Endothelial cell of umbilical vein (primary cell): ENCODE measurements around the gene CD300LB. TPM values are rescaled to one million over a fixed set of nuclear protein-coding genes. Genes with fewer than 3 reads are reported as not detected.

ENCODE experiments used
- BruUV-seq: library from RNA; stranded (reverse); fragments of 400-500 nt; replicated peaks from 2 replicates; lab custom pipeline; 2021; lab: Mats Ljungman, UMichigan
- CTCF ChIA-PET: fragments of 300-600, 350-600 bp; sonication (Branson Sonifier 250); formaldehyde crosslinking; loops from one replicate; lab custom pipeline; 2021; ENCODE audit warnings: antibody characterized with exemption, inconsistent platforms; lab: Charles Lee
- POLR2A ChIA-PET: fragments of 300-600, 350-600 bp; sonication (Branson Sonifier 250); formaldehyde crosslinking; loops from one replicate; lab custom pipeline; 2021; ENCODE audit warnings: antibody characterized with exemption, inconsistent platforms; lab: Charles Lee
- DNase-seq: peaks from one replicate; pipeline ENCODE4 v3.0.0-alpha.2; 2011; ENCODE audit warnings: low read depth, low spot score
- FAIRE-seq: peaks from 2 replicates; lab custom pipeline; 2011; peaks lifted over from hg19 to GRCh38; lab: Jason Lieb, UNC
- H2AFZ ChIP-seq: 2 replicates; pipeline ENCODE4 v1.6.0; 2012; ENCODE audit warnings: low read depth, low read length, control low read depth, inconsistent platforms
- H3K27ac ChIP-seq: 2 replicates; pipeline ENCODE4 v1.5.1; 2011; ENCODE audit warnings: low read depth, mild to moderate bottlenecking, control low read depth, low read length, moderate library complexity; ENCODE audit not compliant: insufficient read depth
- H3K27me3 ChIP-seq, 2 experiments: 2 replicates each; pipeline versions ENCODE4 v1.6.0 to v1.6.1; 2011; ENCODE audit warnings: low read length in 2 of 2, mixed read lengths in 1 of 2; ENCODE audit not compliant: control insufficient read depth in 2 of 2, insufficient read depth in 2 of 2
- H3K36me3 ChIP-seq, 2 experiments: 2 replicates in 1 of 2; 3 replicates in 1 of 2; pipeline ENCODE4 v1.5.1; 2011; ENCODE audit warnings: low read length in 2 of 2, mild to moderate bottlenecking in 1 of 2, moderate library complexity in 1 of 2; ENCODE audit not compliant: control insufficient read depth in 2 of 2, insufficient read depth in 2 of 2; ENCODE audit errors: extremely low read depth in 1 of 2
- H3K4me1 ChIP-seq: 3 replicates; pipeline ENCODE4 v1.5.1; 2011; ENCODE audit warnings: mild to moderate bottlenecking, low read length; ENCODE audit not compliant: control insufficient read depth, insufficient read depth; ENCODE audit errors: extremely low read depth
- H3K4me2 ChIP-seq: 2 replicates; pipeline ENCODE4 v1.6.1; 2011; ENCODE audit warnings: low read length, control low read depth, mixed read lengths; ENCODE audit not compliant: insufficient read depth
- H3K4me3 ChIP-seq, 3 experiments: fragments of 200-600 bp in 1 of 3; sonication (generic), shearing (Covaris generic) in 1 of 3; replicated peaks in 1 of 3; 2 replicates each; pipeline ENCODE4 v1.5.1; 2011 to 2016; ENCODE audit warnings: control low read depth in 3 of 3, low read length in 3 of 3, mild to moderate bottlenecking in 2 of 3, inconsistent platforms in 1 of 3, low read depth in 1 of 3, moderate library complexity in 1 of 3; ENCODE audit not compliant: insufficient read depth in 1 of 3
- H3K79me2 ChIP-seq: 2 replicates; pipeline ENCODE4 v1.6.0; 2012; ENCODE audit warnings: low read length, inconsistent platforms; ENCODE audit not compliant: control insufficient read depth, insufficient read depth
- H3K9ac ChIP-seq: replicated peaks from 2 replicates; pipeline ENCODE3; 2011; ENCODE audit warnings: low read length, control low read depth; ENCODE audit not compliant: insufficient read depth; ENCODE audit errors: extremely low read depth
- H3K9me1 ChIP-seq: replicated peaks from 3 replicates; pipeline ENCODE4 v1.6.0; 2011; ENCODE audit warnings: mild to moderate bottlenecking, low read length; ENCODE audit not compliant: control insufficient read depth, insufficient read depth; ENCODE audit errors: extremely low read depth
- H3K9me3 ChIP-seq: replicated peaks from 2 replicates; pipeline ENCODE4 v1.5.1; 2012; ENCODE audit warnings: low read length, inconsistent platforms; ENCODE audit not compliant: control insufficient read depth, insufficient read depth
- H4K20me1 ChIP-seq: replicated peaks from 2 replicates; pipeline ENCODE3; 2011; ENCODE audit warnings: mild to moderate bottlenecking, low read length; ENCODE audit not compliant: control insufficient read depth, insufficient read depth; ENCODE audit errors: extremely low read depth
- CTCF ChIP-seq, 2 donors: IDR thresholded peaks; 1 replicate in 1 of 2; 2 replicates in 1 of 2; pipeline ENCODE4 v1.5.1; 2011; ENCODE audit warnings: low read length in 2 of 2, mild to moderate bottlenecking in 2 of 2, moderate library complexity in 2 of 2, control low read depth in 1 of 2, inconsistent platforms in 1 of 2, low read depth in 1 of 2; ENCODE audit not compliant: insufficient read depth in 1 of 2; ENCODE audit errors: extremely low read depth in 1 of 2
- EZH2 ChIP-seq: IDR thresholded peaks from 2 replicates; pipeline ENCODE4 v1.6.1; 2012; ENCODE audit warnings: borderline replicate concordance, low read depth, mild to moderate bottlenecking, moderate library complexity, low read length, inconsistent platforms; ENCODE audit not compliant: severe bottlenecking
- GATA2 ChIP-seq: IDR thresholded peaks from 2 replicates; pipeline ENCODE4 v1.7.0; 2011; ENCODE audit warnings: low read depth, mild to moderate bottlenecking, moderate library complexity, mixed read lengths, low read length; ENCODE audit not compliant: insufficient read length, insufficient read depth
- JUN ChIP-seq: IDR thresholded peaks from 2 replicates; pipeline ENCODE4 v1.6.1; 2011; ENCODE audit warnings: borderline replicate concordance, low read depth; ENCODE audit not compliant: insufficient read length, insufficient read depth
- MYC ChIP-seq: IDR thresholded peaks from one replicate; pipeline ENCODE4 v1.6.1; 2011; ENCODE audit warnings: mild to moderate bottlenecking, low read depth, low read length
- POLR2A ChIP-seq: IDR thresholded peaks from 2 replicates; pipeline ENCODE4 v1.6.1; 2012; ENCODE audit warnings: low read depth, mild to moderate bottlenecking, control low read depth, low read length
- POLR2AphosphoS5 ChIP-seq: IDR thresholded peaks from 2 replicates; pipeline ENCODE4 v1.6.1; 2012; ENCODE audit warnings: low read depth, mild to moderate bottlenecking, control low read depth, low read length, moderate library complexity; ENCODE audit not compliant: insufficient read depth
- dilution Hi-C: fragments of 300-500 bp; cut with MboI; formaldehyde crosslinking; loops from one replicate; pipeline ENCODE4 v1.15.0; 2019; ENCODE audit warnings: low sequenced_read_pairs; ENCODE audit not compliant: extremely low pct_ligation_motif_present
- intact Hi-C: fragments of 100-400 bp; cut with micrococcal nuclease; formaldehyde crosslinking; loops from one replicate; pipeline ENCODE4 v1.10.0; 2022
- polyA plus RNA-seq, 4 experiments: library from polyadenylated mRNA; depleted of rRNA in 3 of 4; stranded (reverse) in 3 of 4; unstranded in 1 of 4; fragments of >200 nt; gene quantifications; 2 replicates each; pipeline versions ENCODE4 v1.2.1 to v1.2.3, GENCODE V29; 2011 to 2012; ENCODE audit warnings: missing spikeins in 1 of 4
- total RNA-seq: library from RNA; stranded (reverse); gene quantifications from 2 replicates; pipeline ENCODE4 v1.2.3, GENCODE V29; 2021
- TF ChIP-seq, protein P1 (sequence below): IDR thresholded peaks from 2 replicates; pipeline ENCODE4 v1.6.1; 2011; ENCODE audit not compliant: insufficient read depth, insufficient read length

The CD300LB gene
- total and polyA plus RNA-seq, 2 donors (not counting 3 experiments of a cell fraction or from before 2014, with no cell fraction given) = not detected

DNA sequence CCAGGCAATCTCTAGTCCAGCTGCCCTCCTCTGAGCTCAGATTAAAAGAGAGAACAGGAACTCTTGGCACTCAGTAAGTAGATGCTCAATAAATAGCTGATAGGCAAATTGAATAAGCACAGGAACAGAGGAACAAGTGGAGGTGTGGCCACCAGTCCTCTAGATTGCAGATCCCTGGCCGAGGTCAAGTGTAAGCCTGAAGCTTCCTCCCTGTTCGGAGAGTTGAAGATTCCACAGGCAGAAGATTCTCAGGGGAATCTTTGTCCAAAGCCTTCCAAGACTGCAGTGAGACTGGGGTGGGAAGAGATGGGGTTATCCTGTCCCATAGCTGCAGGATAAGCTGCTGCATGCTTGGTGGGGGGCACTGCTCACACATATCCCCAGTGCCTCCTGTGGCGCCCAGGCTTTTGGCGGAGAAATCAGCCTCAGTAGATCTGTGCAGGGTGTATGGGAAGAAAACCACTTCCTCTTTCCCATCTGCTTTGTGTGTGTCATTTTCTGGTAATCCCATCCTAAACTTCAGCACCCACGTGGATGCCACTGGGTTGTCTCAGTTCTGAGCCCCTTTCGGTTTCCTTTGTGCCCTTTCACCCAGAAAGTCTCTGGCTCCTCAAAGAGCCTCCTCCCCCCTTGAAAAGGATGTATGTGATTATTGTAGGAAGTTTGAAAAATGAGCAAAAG is 52.7 kb downstream of the CD300LB start:
- Histone ChIP-seq H3K36me3 (no peaks in the 10 kb centered on the region), H3K9me1 (no peaks in the 10 kb centered on the region), H3K9me3 (no peaks in the 10 kb centered on the region), H3K4me2 (no peak overlapping the region), H4K20me1 (no peaks in the 10 kb centered on the region), H3K79me2 (no peaks in the 10 kb centered on the region), H3K4me1 (no peaks in the 10 kb centered on the region), H3K9ac (no peak overlapping the region), H3K27me3 (no peaks in the 10 kb centered on the region), H2AFZ (no peak overlapping the region), H3K4me3 (no peak overlapping the region), H3K27ac (no peak overlapping the region)
- POLR2A ChIA-PET = no interaction called here
- CTCF ChIA-PET = interaction anchor here (0.9 kb wide), 1 partner anchor 99 kb away, joined by 3 read pairs; no protein-coding TSS in a partner anchor
- dilution Hi-C loops (no loop called here), intact Hi-C loops (no loop called here)
- no peak for TF ChIP-seq JUN
- FAIRE-seq (no peak), DNase-seq (no peak)
- BruUV-seq = no TSS peak

- BruUV-seq = no TSS peak
- Histone ChIP-seq H3K4me3 (no peak overlapping the region), H4K20me1 (no peaks in the 10 kb centered on the region), H3K4me1 (no peaks in the 10 kb centered on the region), H3K9me3 (no peaks in the 10 kb centered on the region), H2AFZ (no peak overlapping the region), H3K9me1 (no peaks in the 10 kb centered on the region), H3K27ac (no peak overlapping the region), H3K9ac (no peak overlapping the region), H3K4me2 (no peak overlapping the region), H3K79me2 (no peaks in the 10 kb centered on the region), H3K36me3 (no peaks in the 10 kb centered on the region), H3K27me3 (no peaks in the 10 kb centered on the region)
- dilution Hi-C loops (no loop called here), intact Hi-C loops (no loop called here)
- ChIA-PET POLR2A (no interaction called here), CTCF (no interaction called here)
- no peak for TF ChIP-seq JUN
- no peak for TF ChIP-seq POLR2A
- no peak for TF ChIP-seq MYC
- no peak for TF ChIP-seq EZH2
- TF ChIP-seq POLR2AphosphoS5 = no peak
- TF ChIP-seq, protein P1, sequence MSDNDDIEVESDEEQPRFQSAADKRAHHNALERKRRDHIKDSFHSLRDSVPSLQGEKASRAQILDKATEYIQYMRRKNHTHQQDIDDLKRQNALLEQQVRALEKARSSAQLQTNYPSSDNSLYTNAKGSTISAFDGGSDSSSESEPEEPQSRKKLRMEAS = no peak
- no peak for TF ChIP-seq CTCF (IDR thresholded peaks at IDR 0.05; ENCODE audit: extremely low read depth in 1 of 2, insufficient read depth in 1 of 2, low read depth in 1 of 2, low read length in 2 of 2)
- TF ChIP-seq GATA2 = no peak
- FAIRE-seq = no peak
- no peak for DNase-seq
Observed at GRCh38 chr17:74477411-74477810, 53.9 kb downstream of the CD300LB start.
